H9 (cell line): Measurements from ENCODE around the gene PITPNB. TPM values are rescaled to one million over a fixed set of nuclear protein-coding genes. Genes with fewer than 3 reads are reported as not detected.

ENCODE experiments used
- DNase-seq: peaks from one replicate; pipeline ENCODE4 v3.0.0-alpha.2; 2017
- H2AFZ ChIP-seq: one replicate; pipeline ENCODE4 v1.6.1; 2013; ENCODE audit warnings: mild to moderate bottlenecking, low read length, control low read depth, moderate library complexity
- H2AK5ac ChIP-seq: 2 replicates; pipeline ENCODE4 v1.6.1; 2013; ENCODE audit warnings: low read length, control low read depth, mixed read lengths; ENCODE audit not compliant: insufficient read length
- H2BK120ac ChIP-seq: one replicate; pipeline ENCODE4 v1.6.1; 2013; ENCODE audit warnings: low read depth, mild to moderate bottlenecking, low read length, control low read depth, inconsistent platforms; ENCODE audit not compliant: poor library complexity, severe bottlenecking
- H2BK12ac ChIP-seq: 2 replicates; pipeline ENCODE4 v1.6.1; 2013; ENCODE audit warnings: low read length, control low read depth, mixed read lengths, low read depth; ENCODE audit not compliant: insufficient read length
- H2BK15ac ChIP-seq: 2 replicates; pipeline ENCODE4 v1.6.1; 2013; ENCODE audit warnings: low read depth, low read length, control low read depth
- H2BK20ac ChIP-seq: one replicate; pipeline ENCODE4 v1.6.1; 2013; ENCODE audit warnings: low read depth, mild to moderate bottlenecking, low read length, control low read depth, inconsistent platforms; ENCODE audit not compliant: poor library complexity, severe bottlenecking
- H2BK5ac ChIP-seq: 2 replicates; pipeline ENCODE4 v1.6.1; 2013; ENCODE audit warnings: low read length, control low read depth, mixed read lengths; ENCODE audit not compliant: insufficient read length
- H3K14ac ChIP-seq: 2 replicates; pipeline ENCODE4 v1.6.1; 2013; ENCODE audit warnings: low read length, control low read depth; ENCODE audit not compliant: insufficient read depth
- H3K18ac ChIP-seq: 2 replicates; pipeline ENCODE4 v1.6.1; 2013; ENCODE audit warnings: low read depth, mild to moderate bottlenecking, mixed read lengths, low read length, control low read depth; ENCODE audit not compliant: insufficient read length
- H3K23ac ChIP-seq: 2 replicates; pipeline ENCODE4 v1.6.1; 2013; ENCODE audit warnings: low read length, control low read depth, mixed read lengths, low read depth; ENCODE audit not compliant: insufficient read length
- H3K23me2 ChIP-seq: 2 replicates; pipeline ENCODE4 v1.6.1; 2013; ENCODE audit warnings: low read depth, mild to moderate bottlenecking, mixed read lengths, low read length, control low read depth; ENCODE audit not compliant: insufficient read length, poor library complexity, severe bottlenecking
- H3K27ac ChIP-seq: 2 replicates; pipeline ENCODE4 v1.5.1; 2013; ENCODE audit warnings: low read length, control low read depth, mixed read lengths, low read depth; ENCODE audit not compliant: insufficient read length
- H3K27me3 ChIP-seq: 2 replicates; pipeline ENCODE4 v1.6.1; 2013; ENCODE audit warnings: low read length, control low read depth, inconsistent platforms; ENCODE audit not compliant: insufficient read depth
- H3K4ac ChIP-seq: 2 replicates; pipeline ENCODE4 v1.6.1; 2013; ENCODE audit warnings: low read depth, mild to moderate bottlenecking, control low read depth, inconsistent platforms, low read length, moderate library complexity
- H3K4me1 ChIP-seq: 2 replicates; pipeline ENCODE4 v1.6.1; 2013; ENCODE audit warnings: low read length, control low read depth, inconsistent platforms; ENCODE audit not compliant: insufficient read depth
- H3K4me2 ChIP-seq: 2 replicates; pipeline ENCODE4 v1.6.1; 2013; ENCODE audit warnings: low read length, control low read depth, mixed read lengths; ENCODE audit not compliant: insufficient read length, insufficient read depth
- H3K56ac ChIP-seq: 2 replicates; pipeline ENCODE4 v1.6.1; 2013; ENCODE audit warnings: low read depth, mild to moderate bottlenecking, mixed read lengths, low read length, control low read depth; ENCODE audit not compliant: insufficient read length
- H3K79me1 ChIP-seq: 2 replicates; pipeline ENCODE4 v1.6.1; 2013; ENCODE audit warnings: low read depth, mild to moderate bottlenecking, moderate library complexity, low read length, control low read depth, inconsistent platforms; ENCODE audit not compliant: insufficient read depth, poor library complexity, severe bottlenecking
- H3K79me2 ChIP-seq: 2 replicates; pipeline ENCODE4 v1.6.1; 2013; ENCODE audit warnings: low read length, control low read depth, inconsistent platforms; ENCODE audit not compliant: insufficient read depth
- H3K9ac ChIP-seq: 2 replicates; pipeline ENCODE4 v1.6.1; 2013; ENCODE audit warnings: low read length, control low read depth, mixed read lengths; ENCODE audit not compliant: insufficient read length; ENCODE audit errors: extremely low read depth
- H3K9me3 ChIP-seq: one replicate; pipeline ENCODE4 v1.6.1; 2013; ENCODE audit warnings: low read depth, low read length, inconsistent platforms; ENCODE audit not compliant: control insufficient read depth
- H3T11ph ChIP-seq: one replicate; pipeline ENCODE4 v1.6.1; 2013; ENCODE audit warnings: mild to moderate bottlenecking, low read length, control low read depth, inconsistent platforms
- H4K20me1 ChIP-seq: one replicate; pipeline ENCODE4 v1.6.1; 2013; ENCODE audit not compliant: control insufficient read depth, insufficient read length, insufficient read depth
- H4K5ac ChIP-seq: 2 replicates; pipeline ENCODE4 v1.6.1; 2013; ENCODE audit warnings: low read depth, mild to moderate bottlenecking, mixed read lengths, low read length, control low read depth; ENCODE audit not compliant: insufficient read length
- H4K8ac ChIP-seq: replicated peaks from 2 replicates; pipeline ENCODE4 v1.6.1; 2013; ENCODE audit warnings: low read length, control low read depth, mixed read lengths, low read depth; ENCODE audit not compliant: insufficient read length
- H4K91ac ChIP-seq: 2 replicates; pipeline ENCODE4 v1.6.1; 2013; ENCODE audit warnings: low read depth, mild to moderate bottlenecking, moderate library complexity, mixed read lengths, low read length, control low read depth; ENCODE audit not compliant: insufficient read length
- H3K27ac Mint-ChIP-seq, 3 experiments: 2 replicates in 2 of 3; 3 replicates in 1 of 3; pipeline ENCODE4 v1.8.0; 2020 to 2021; ENCODE audit warnings: mixed read lengths in 3 of 3, mild to moderate bottlenecking in 1 of 3, moderate library complexity in 1 of 3
- H3K27me3 Mint-ChIP-seq: 2 replicates; pipeline ENCODE4 v1.8.0; 2021; ENCODE audit warnings: low read depth, mild to moderate bottlenecking, moderate library complexity, mixed read lengths
- H3K36me3 Mint-ChIP-seq, 3 experiments: 2 replicates in 2 of 3; 3 replicates in 1 of 3; pipeline ENCODE4 v1.8.0; 2020 to 2021; ENCODE audit warnings: low read depth in 3 of 3, mixed read lengths in 3 of 3; ENCODE audit not compliant: insufficient read depth in 1 of 3
- H3K4me1 Mint-ChIP-seq, 2 experiments: 2 replicates each; pipeline ENCODE4 v1.8.0; 2020; ENCODE audit warnings: mixed read lengths in 2 of 2
- H3K4me3 Mint-ChIP-seq, 2 experiments: 2 replicates in 1 of 2; 3 replicates in 1 of 2; pipeline ENCODE4 v1.8.0; 2020 to 2021; ENCODE audit warnings: mild to moderate bottlenecking in 2 of 2, mixed read lengths in 2 of 2, moderate library complexity in 1 of 2
- H3K9me3 Mint-ChIP-seq, 2 experiments: 2 replicates in 1 of 2; 3 replicates in 1 of 2; pipeline ENCODE4 v1.8.0; 2020; ENCODE audit warnings: mild to moderate bottlenecking in 2 of 2, mixed read lengths in 2 of 2, moderate library complexity in 1 of 2
- CTCF ChIP-seq: fragments of 200-600 bp; sonication (generic); conservative IDR thresholded peaks from 3 replicates; pipeline ENCODE4 v1.8.0; 2021; ENCODE audit warnings: antibody characterized with exemption, mild to moderate bottlenecking
- total RNA-seq: library from RNA; stranded (reverse); gene quantifications from 2 replicates; pipeline ENCODE4 v1.2.1, GENCODE V29; 2021

PITPNB gene
- total RNA-seq, 1 experiment from 2014 or later: 106 TPM

- peaks cover 3% of the 10 kb centered on the region; the same call in 1 of the 2 replicates for H3K4me1 ChIP-seq
- no peak overlapping the region for H3K4ac ChIP-seq
- no peak overlapping the region for H3K4me3 Mint-ChIP-seq
- no peak for TF ChIP-seq CTCF
- H2BK120ac ChIP-seq: no peak overlapping the region
- H2BK5ac ChIP-seq: no peak overlapping the region
- H3K36me3 Mint-ChIP-seq: peaks cover 9 to 27% (median 20%) of the 10 kb centered on the region in 3 experiments
- no peak overlapping the region for H2AFZ ChIP-seq
- peaks cover 19% of the 10 kb centered on the region; the same call in 1 of the 2 replicates for H3K79me2 ChIP-seq
- no peak overlapping the region for H2BK15ac ChIP-seq
- H3K27ac ChIP-seq: no peak overlapping the region
- no peak overlapping the region for H4K5ac ChIP-seq
- H3K23me2 ChIP-seq: peaks cover 3% of the 10 kb centered on the region
- peaks cover 18 to 27% of the 10 kb centered on the region in 2 experiments for H3K4me1 Mint-ChIP-seq
- no peak overlapping the region for H2BK12ac ChIP-seq
- no peaks in the 10 kb centered on the region for H3K27me3 Mint-ChIP-seq
- no peak overlapping the region for H3K4me2 ChIP-seq
- no peaks in the 10 kb centered on the region for H4K20me1 ChIP-seq
- DNase-seq: no peak
- H4K91ac ChIP-seq: no peak overlapping the region
- no peak overlapping the region for H3K27ac Mint-ChIP-seq
- no peaks in the 10 kb centered on the region for H3K27me3 ChIP-seq
- H3T11ph ChIP-seq: no peak overlapping the region
- H2BK20ac ChIP-seq: no peak overlapping the region
- H3K9ac ChIP-seq: no peak overlapping the region
- H3K9me3 ChIP-seq: no peaks in the 10 kb centered on the region
- peaks cover 18% of the 10 kb centered on the region for H3K79me1 ChIP-seq
- H3K18ac ChIP-seq: no peak overlapping the region
- H4K8ac ChIP-seq: no peak overlapping the region
- no peaks in the 10 kb centered on the region for H3K9me3 Mint-ChIP-seq
- H3K23ac ChIP-seq: no peak overlapping the region
- H3K56ac ChIP-seq: no peak overlapping the region
- no peak overlapping the region for H3K14ac ChIP-seq
- no peak overlapping the region for H2AK5ac ChIP-seq
Observed at GRCh38 chr22:27913162-27913741, 5.8 kb downstream of the PITPNB start.
